Measurements from ENCODE around the gene RIOX2.
"Not testable (repeated sequence)": the region's sequence is repeated elsewhere in the genome, so short reads cannot be mapped to it uniquely, and the experiment has no call there.

Gene RIOX2

DNA sequence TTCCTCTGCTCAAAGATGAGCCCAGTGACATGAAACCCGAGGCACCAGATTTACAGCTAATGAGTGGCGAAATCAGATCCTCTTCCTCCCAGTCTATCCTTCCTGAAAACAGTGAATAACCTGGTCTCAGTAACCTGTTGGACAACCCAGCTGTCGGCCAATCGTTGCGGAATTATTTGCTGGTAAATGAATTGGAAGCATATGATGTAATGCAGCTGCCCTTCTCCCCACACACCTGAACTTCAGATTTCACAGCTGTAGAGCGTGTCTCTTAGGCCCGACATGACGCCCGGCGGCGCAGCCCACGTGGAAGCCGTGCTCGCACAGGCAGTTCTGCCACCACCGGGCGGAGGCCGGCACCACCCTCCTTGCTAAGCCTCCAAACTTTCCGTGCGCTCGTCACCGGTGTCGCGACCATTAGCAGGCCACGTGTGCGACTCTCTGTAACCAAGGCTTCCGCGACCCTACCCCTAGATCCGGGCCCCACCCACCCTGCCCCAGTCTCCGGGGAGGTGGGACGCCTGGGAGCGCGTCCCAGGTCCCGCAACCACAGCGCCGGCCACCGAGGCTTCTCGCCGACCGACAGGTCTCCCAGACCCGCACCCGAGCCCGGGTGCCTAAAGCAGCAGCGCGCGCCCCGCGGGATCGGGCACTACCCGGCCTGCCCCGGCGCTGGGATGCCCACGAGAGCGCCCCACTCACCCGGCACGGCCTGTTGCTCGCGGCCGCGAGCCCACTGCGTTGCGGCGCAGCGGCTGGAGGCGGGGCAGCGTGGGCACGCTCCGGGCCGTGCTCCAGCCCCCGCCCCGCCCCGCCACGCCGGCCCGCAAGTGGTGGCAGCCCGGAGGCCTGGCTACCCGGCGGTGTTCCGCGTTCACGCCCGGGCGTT lies at the start of gene RIOX2:
Gene RIOX2, minus strand, starts transcription at position 753 of the 889 bp plus-strand sequence. CDS start 4,838 bp downstream, outside the sequence.
- peak; percentile 90 for DNase-seq

- no peak for DNase-seq
These were observed 48.2 kb upstream of the RIOX2 start for GRCh38 chr3:98020412-98020811.

DNA sequence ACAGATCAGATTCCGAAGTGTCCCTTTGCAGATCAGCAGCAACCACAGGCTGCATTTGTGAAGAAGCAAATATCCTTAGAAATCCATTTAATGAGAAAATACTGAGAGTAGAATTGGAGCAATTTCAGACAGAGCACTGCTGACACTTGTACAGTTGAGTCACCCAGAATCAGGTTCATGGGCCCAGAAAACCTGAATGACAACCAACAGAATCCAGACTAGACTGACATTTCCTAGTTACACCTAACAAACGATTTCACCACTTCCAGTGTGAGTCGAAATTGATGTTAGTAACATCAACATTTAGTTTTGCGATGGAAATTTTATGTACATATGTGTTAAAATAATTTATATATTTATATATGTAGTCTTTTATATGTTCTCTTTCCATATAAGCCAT lies 46.1 kb upstream of the RIOX2 start:
- DNase-seq = no peak

DNA sequence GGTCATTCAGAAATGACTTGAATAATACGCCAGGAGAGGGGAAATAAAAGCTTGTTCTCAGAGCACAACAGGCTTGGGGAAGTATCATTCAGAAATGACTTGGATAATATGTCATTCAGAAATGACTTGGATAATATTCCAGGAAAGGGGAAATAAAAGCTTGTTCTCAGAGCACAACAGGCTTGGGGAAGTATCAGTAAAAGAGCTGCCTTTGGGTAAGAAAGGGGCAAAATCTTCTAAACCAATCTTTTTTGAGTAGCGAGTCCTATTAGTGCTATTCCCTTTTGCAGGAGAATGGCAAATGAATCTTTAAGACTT lies 42.0 kb upstream of the RIOX2 start:
- no peak for DNase-seq

DNA sequence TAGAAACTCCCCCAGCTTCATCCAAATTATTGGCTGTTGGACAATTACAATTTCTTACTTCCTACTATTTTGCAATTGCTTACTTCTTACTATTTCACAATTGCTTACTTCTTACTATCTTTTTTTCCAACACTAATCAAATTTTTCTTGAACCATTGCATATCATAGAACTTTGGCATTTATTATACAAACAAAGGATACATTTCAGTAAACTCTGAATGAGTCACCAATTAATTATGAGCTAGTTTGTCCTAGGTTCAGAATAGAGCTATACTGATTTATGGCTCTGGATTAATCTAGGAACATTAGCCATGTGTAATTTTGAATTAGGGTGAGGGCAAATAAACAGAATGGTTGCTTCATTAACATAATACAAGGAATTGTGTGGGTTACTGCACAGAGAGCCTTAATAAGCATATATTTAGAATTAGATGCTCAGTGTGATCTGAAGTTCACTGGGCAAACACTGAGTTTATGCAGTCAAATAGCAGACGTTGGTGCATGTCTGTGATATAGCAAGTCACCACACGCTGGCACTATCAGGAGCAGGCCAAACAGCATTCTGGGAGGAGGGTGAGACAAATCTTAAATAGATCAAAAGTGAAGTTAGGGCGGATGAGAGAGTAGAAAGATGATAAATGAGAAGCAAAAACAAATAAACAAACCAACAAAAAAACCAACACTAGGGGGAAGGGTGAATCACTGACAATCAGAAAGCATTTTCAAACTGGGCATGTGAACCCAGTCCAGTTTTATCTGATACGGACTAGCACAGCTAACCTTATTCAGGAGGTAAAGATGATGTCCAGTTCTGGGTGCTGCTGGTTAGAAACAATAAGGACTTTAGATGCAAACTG lies 41.4 kb upstream of the RIOX2 start:
- no peak for DNase-seq

- DNase-seq = no peak
These were observed 40.7 kb upstream of the RIOX2 start for GRCh38 chr3:98012979-98013378.

GRCh38 chr3:98010883-98011449 lies 38.7 kb upstream of the RIOX2 start:
- DNase-seq = not testable (repeated sequence)

DNA sequence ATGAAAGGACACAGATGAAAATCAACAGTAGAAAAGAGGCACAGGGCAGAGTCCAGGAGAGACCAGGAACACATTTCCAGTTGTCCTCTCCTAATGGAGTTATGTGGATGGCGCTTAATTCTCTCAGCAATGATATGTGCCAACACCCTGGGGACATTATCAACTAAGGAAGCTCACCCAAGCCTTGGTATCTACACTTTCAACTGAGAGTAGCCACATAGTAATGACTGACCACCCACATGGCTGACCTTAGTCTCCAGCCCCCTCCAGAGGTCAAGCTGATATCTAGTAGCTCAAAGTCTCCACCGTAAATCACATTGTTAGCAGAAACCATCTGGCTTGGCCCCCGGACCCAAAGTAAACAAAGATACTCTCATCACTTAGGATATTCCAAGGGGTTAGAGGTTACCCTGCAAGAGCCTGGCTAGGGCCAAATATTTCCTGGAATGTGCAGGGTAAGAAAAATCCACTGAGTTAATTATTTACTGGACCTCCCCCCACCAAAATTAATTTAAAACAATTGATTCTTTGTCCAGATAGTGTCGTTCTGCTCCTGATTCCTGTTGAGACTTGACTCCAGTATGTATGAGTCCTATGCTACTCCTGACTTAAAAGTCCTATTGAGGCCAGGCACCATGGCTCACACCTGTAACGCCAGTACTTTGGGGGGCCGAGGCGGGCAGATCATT lies 38.1 kb upstream of the RIOX2 start:
- DNase-seq = no peak

GRCh38 chr3:98008855-98009254 lies 36.6 kb upstream of the RIOX2 start:
- DNase-seq = no peak

DNA sequence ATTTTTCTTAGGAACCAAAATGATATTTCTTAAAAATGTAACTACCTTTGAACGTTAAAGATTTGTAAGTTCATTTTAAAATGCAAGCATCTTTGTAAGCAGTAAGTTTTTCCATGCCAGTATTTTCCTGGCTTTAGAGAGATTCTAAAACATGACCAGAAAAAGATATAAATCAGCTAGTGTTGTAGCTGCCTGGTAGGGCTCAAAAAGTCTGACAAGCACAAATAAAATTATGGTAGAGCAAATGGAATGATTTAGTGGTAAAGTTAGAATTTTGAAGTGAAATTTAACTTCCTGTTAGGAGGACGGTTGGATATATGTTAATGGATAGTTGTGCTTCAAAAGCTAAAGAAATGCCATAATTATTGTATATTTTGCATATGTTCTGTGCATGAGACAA lies 33.2 kb upstream of the RIOX2 start:
- no peak for DNase-seq

GRCh38 chr3:98004721-98005120 lies 32.5 kb upstream of the RIOX2 start:
- DNase-seq = no peak

DNA sequence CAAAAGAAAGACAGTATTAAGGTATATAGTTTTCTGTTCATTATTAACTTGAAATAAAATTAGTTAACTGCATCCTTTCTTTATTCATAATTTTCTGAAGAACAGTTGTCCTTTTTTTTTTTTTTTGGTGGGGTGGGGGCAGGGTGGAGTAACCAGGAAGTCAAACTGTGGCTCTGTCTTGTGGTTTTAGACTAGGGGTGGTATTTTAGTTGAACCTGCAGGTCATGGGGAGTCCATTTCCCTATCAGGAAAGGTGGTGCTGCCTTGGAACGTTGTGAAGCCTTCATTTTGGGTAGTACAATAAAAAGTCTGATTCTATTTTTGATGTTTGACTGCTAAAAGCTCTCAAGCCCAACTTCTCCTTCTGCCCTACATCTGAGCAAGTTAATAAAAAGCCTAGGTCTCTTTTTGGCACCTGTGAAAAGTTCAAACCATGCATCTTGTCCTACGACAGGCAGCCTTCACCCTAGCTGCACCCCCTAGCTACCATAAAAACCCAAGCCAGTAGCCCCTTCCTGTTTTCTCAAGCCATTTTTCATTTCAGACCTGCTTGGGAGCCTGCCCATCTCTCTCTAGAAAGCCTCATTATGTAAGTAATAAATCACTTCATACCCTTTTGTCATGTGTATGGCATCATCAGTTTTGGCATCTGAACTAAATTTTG lies 31.2 kb upstream of the RIOX2 start:
- no peak for DNase-seq

DNA sequence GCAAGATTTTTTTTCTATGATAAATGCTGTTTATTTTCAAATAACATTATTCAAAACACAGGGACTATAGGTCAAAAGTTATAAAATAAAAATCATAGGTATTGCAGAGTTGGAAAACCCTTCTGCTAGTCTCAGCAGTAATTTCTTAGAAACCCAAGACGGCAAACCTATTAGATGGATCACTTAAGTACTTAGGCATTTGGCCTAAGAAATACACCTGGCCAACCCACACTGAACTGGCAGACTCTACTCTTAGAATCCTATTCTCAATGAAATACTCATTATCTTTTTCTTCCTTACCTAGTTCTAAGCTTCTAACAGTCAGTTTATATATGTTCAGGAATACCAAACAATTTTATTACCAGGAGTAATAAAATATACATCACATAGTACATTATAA lies 30.5 kb upstream of the RIOX2 start:
- DNase-seq = no peak

GRCh38 chr3:97999994-98000393 lies 27.8 kb upstream of the RIOX2 start:
- no peak for DNase-seq

DNA sequence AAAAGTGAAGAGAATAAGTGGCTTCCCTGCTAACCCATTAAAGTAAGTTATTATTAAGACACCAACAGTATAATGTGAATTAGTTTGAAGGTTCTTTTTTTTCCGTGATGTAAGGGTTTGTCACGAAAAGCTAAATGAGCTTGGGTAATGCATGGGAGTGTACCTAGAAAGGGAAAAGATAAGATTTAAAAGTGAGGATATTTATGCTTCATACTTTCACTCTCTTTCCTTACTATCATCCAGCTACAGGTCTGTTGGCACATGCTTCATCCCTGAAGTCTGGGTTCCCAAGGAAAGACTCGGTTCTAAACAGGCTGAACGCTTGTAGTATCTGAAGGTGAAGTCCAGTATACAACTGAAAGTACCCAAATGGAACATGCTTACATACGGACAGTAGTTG lies 26.9 kb upstream of the RIOX2 start:
- DNase-seq = no peak

DNA sequence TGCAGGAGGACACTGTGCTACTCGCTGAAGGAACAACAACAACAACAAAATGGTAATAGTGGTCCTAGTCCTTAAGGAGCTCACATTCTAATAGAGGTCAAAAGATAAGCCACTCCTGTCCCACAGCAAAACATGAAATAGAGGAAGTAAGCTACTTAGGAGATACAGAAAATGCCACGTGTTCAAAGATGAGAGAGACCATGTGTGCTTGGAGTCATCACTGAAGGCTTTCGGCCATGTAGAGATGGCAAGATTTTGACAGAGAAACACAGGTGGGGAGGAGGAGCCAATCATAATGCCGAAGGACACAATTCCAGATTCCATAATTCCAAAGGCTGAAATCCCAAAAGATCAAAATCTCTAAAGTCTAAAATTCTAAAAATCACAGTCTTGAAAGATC lies 24.8 kb upstream of the RIOX2 start:
- no peak for DNase-seq

GRCh38 chr3:97994328-97994945 lies 22.2 kb upstream of the RIOX2 start:
- no peak for DNase-seq

- no peak for DNase-seq
These were observed 21.3 kb upstream of the RIOX2 start for GRCh38 chr3:97993526-97993925.

- DNase-seq = no peak
These were observed 20.4 kb upstream of the RIOX2 start for GRCh38 chr3:97992547-97993173.

GRCh38 chr3:97991293-97991682 lies 19.1 kb upstream of the RIOX2 start:
- DNase-seq = no peak

- no peak for DNase-seq
These were observed 18.5 kb upstream of the RIOX2 start for GRCh38 chr3:97990624-97991292.

All from activated CD8-positive, alpha-beta memory T cell treated with anti-CD3 and anti-CD28 coated beads for 24 hours (primary cell).